HepG2 (cell line): ENCODE data around the gene SIGLEC7. TPM values are rescaled to one million over a fixed set of nuclear protein-coding genes. Genes with fewer than 3 reads are reported as not detected.
A peak's percentile ranks its signal among the peaks of the same experiment; 100 is the strongest.

Source experiments
- ARNT2 ChIP-seq: sonication (generic); formaldehyde crosslinking; IDR thresholded peaks from 2 replicates; pipeline ENCODE4 v1.8.0; 2022; ENCODE audit warnings: mild to moderate bottlenecking, low read depth, missing genetic modification reagents, moderate library complexity
- FOSL2 ChIP-seq: sonication (generic); formaldehyde crosslinking; IDR thresholded peaks from 2 replicates; pipeline ENCODE4 v1.4.0; 2020; ENCODE audit warnings: missing genetic modification reagents
- GATAD2A ChIP-seq: IDR thresholded peaks from 2 replicates; pipeline ENCODE4 v1.6.1; 2016
- HDAC6 ChIP-seq: fragments of 200-600 bp; sonication (generic); IDR thresholded peaks from 2 replicates; pipeline ENCODE4 v1.7.0; 2017; ENCODE audit warnings: mild to moderate bottlenecking, antibody characterized with exemption, low read length, low read depth
- HNRNPK ChIP-seq: fragments of 200-400 bp; formaldehyde crosslinking; IDR thresholded peaks from 2 replicates; pipeline ENCODE4 v1.6.1; 2018; ENCODE audit warnings: low read length, low read depth, moderate library complexity, mild to moderate bottlenecking; ENCODE audit not compliant: poor library complexity, severe bottlenecking
- HNRNPLL ChIP-seq: fragments of 200-400 bp; formaldehyde crosslinking; IDR thresholded peaks from 2 replicates; pipeline ENCODE4 v1.6.1; 2017; ENCODE audit warnings: mild to moderate bottlenecking, low read depth, low read length; ENCODE audit not compliant: poor library complexity, severe bottlenecking
- KAT2B ChIP-seq: fragments of 150-350 bp; IDR thresholded peaks from 2 replicates; pipeline ENCODE4 v1.6.1; 2014; ENCODE audit warnings: low read depth, low read length, borderline replicate concordance
- RCOR2 ChIP-seq: IDR thresholded peaks from 2 replicates; pipeline ENCODE4 v1.6.1; 2016; ENCODE audit warnings: missing biosample characterization, missing genetic modification reagents
- SMAD3 ChIP-seq: sonication (generic); formaldehyde crosslinking; IDR thresholded peaks from 2 replicates; pipeline ENCODE4 v1.4.0; 2020; ENCODE audit warnings: missing genetic modification reagents
- SP5 ChIP-seq: IDR thresholded peaks from 2 replicates; pipeline ENCODE4 v1.6.1; 2016; ENCODE audit warnings: low read depth, borderline replicate concordance
- SRY ChIP-seq: sonication (generic); formaldehyde crosslinking; IDR thresholded peaks from 2 replicates; pipeline ENCODE4 v1.8.0; 2022; ENCODE audit warnings: mild to moderate bottlenecking, missing genetic modification reagents
- TOE1 ChIP-seq: sonication (generic); formaldehyde crosslinking; IDR thresholded peaks from 2 replicates; pipeline ENCODE4 v1.4.0; 2020; ENCODE audit warnings: mild to moderate bottlenecking, missing genetic modification reagents
- WIZ ChIP-seq: sonication (generic); formaldehyde crosslinking; IDR thresholded peaks from 2 replicates; pipeline ENCODE4 v1.5.1; 2020; ENCODE audit warnings: mild to moderate bottlenecking, missing genetic modification reagents
- ZBTB8A ChIP-seq: sonication (generic); formaldehyde crosslinking; IDR thresholded peaks from 2 replicates; pipeline ENCODE4 v1.4.0; 2020; ENCODE audit warnings: mild to moderate bottlenecking, low read depth, missing genetic modification reagents, borderline replicate concordance
- ZFP37 ChIP-seq: sonication (generic); formaldehyde crosslinking; IDR thresholded peaks from 2 replicates; pipeline ENCODE4 v1.4.0; 2020; ENCODE audit warnings: missing genetic modification reagents, borderline replicate concordance
- ZKSCAN5 ChIP-seq: sonication (generic); formaldehyde crosslinking; IDR thresholded peaks from 2 replicates; pipeline ENCODE4 v1.5.1; 2020; ENCODE audit warnings: mild to moderate bottlenecking, missing genetic modification reagents
- ZNF136 ChIP-seq: sonication (generic); formaldehyde crosslinking; IDR thresholded peaks from 2 replicates; pipeline ENCODE4 v1.8.1; 2022; ENCODE audit warnings: low read depth, mild to moderate bottlenecking, moderate library complexity, missing genetic modification reagents
- ZNF251 ChIP-seq: sonication (generic); formaldehyde crosslinking; IDR thresholded peaks from 2 replicates; pipeline ENCODE4 v1.9.0; 2021; ENCODE audit warnings: mild to moderate bottlenecking, missing genetic modification reagents
- ZNF547 ChIP-seq: sonication (generic); formaldehyde crosslinking; IDR thresholded peaks from 2 replicates; pipeline ENCODE4 v1.5.1; 2020; ENCODE audit warnings: mild to moderate bottlenecking, missing genetic modification reagents
- ZNF550 ChIP-seq: sonication (generic); formaldehyde crosslinking; IDR thresholded peaks from 2 replicates; pipeline ENCODE4 v1.4.0; 2020; ENCODE audit warnings: mild to moderate bottlenecking, missing genetic modification reagents, borderline replicate concordance
- ZNF576 ChIP-seq: sonication (generic); formaldehyde crosslinking; IDR thresholded peaks from 2 replicates; pipeline ENCODE4 v1.4.0; 2020; ENCODE audit warnings: mild to moderate bottlenecking, missing genetic modification reagents
- ZNF577 ChIP-seq: sonication (generic); formaldehyde crosslinking; IDR thresholded peaks from 2 replicates; pipeline ENCODE4 v1.4.0; 2020; ENCODE audit warnings: mild to moderate bottlenecking, low read depth, missing genetic modification reagents, borderline replicate concordance
- ZNF788 ChIP-seq: sonication (generic); formaldehyde crosslinking; IDR thresholded peaks from 2 replicates; pipeline ENCODE4 v1.5.0; 2020; ENCODE audit warnings: mild to moderate bottlenecking, missing genetic modification reagents, borderline replicate concordance
- ZNF883 ChIP-seq: sonication (generic); formaldehyde crosslinking; IDR thresholded peaks from 2 replicates; pipeline ENCODE4 v1.5.1; 2020; ENCODE audit warnings: mild to moderate bottlenecking, missing genetic modification reagents; ENCODE audit errors: not compliant biosample characterization
- ZSCAN22 ChIP-seq: sonication (generic); formaldehyde crosslinking; IDR thresholded peaks from 2 replicates; pipeline ENCODE4 v1.4.0; 2020; ENCODE audit warnings: mild to moderate bottlenecking, missing genetic modification reagents
- polyA plus RNA-seq, 8 experiments: library from polyadenylated mRNA; depleted of rRNA in 3 of 8; stranded (reverse) in 7 of 8; unstranded in 1 of 8; fragments of >200 nt; fragmentation: Illumina TruSeq in 4 of 8; extraction: Trizol in 4 of 8; gene quantifications; 2 replicates each; pipeline versions ENCODE4 v1.2.1 to v1.2.3, GENCODE V29; 2011 to 2016; ENCODE audit warnings: low read depth in 4 of 8, missing spikeins in 1 of 8, mixed read lengths in 1 of 8; ENCODE audit not compliant: insufficient read depth in 1 of 8
- total RNA-seq, 5 experiments: library from RNA; depleted of rRNA; stranded (reverse); fragments of >200 nt; fragmentation: Illumina TruSeq; extraction: Trizol; gene quantifications; 2 replicates each; pipeline ENCODE4 v1.2.3, GENCODE V29; 2016; ENCODE audit warnings: low read depth in 1 of 5
- TF ChIP-seq, protein P1 (sequence below): sonication (generic); formaldehyde crosslinking; IDR thresholded peaks from 2 replicates; pipeline ENCODE4 v1.4.0; 2020; ENCODE audit warnings: mild to moderate bottlenecking, missing genetic modification reagents
- TF ChIP-seq, protein P2 (sequence below): sonication (generic); formaldehyde crosslinking; IDR thresholded peaks from 2 replicates; pipeline ENCODE4 v1.5.0; 2020; ENCODE audit warnings: missing genetic modification reagents
- TF ChIP-seq, protein P3 (sequence below): sonication (generic); formaldehyde crosslinking; IDR thresholded peaks from 2 replicates; pipeline ENCODE4 v1.5.1; 2020; ENCODE audit warnings: mild to moderate bottlenecking, moderate library complexity, missing genetic modification reagents

SIGLEC7 gene
- total and polyA plus RNA-seq, 2 of the 13 experiments (the other 11 are each of a cell fraction or from before 2014, with no cell fraction given) = not detected

DNA sequence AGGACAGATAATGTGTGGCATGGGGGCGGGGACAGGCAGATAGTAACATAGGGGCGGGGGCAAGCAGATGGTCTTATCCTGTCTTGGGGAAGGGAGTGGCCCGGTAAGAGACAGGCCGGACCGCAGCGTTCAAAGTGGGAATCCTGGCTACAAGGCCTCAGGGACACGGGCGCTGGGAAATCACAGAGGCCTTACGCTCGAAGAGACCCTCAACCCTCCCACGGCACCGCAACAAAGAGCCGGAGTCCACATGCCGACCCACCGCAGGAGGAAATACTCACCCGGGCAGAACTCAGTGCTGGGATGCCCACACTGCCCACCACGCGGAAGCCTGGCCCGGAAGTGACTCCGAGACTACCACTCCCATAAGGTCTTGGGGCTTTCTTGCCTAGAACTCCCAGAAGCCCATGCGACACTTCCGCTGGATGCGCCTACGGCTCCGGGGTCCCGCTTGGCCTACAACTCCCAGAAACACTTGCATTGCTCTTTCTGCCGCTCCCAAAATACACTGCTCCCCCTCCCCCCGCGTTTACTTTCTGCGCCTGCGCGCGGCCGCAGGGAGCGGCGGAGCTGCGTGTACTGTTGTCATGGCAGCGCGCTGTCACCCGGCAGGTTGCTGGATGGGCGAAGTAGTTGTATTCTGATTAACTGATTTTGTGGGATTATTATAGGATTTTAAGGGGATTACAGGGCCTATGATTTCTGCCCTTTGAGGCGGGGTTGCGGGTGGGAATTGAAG lies 33.9 kb upstream of the SIGLEC7 start, which contains the start of gene CTU1 (continued):
- TF ChIP-seq ZNF788 (CRISPR knock-in tag) (peak; percentile 70; the same call in 1 of the 2 replicates), ZFP37 (CRISPR knock-in tag) (0 out of 2 replicates have a peak, but pooled peaks have one; percentile 15), HDAC6 (no peak), SMAD3 (0 out of 2 replicates have a peak, but pooled peaks have one; percentile 23), HNRNPLL (peak; percentile 86), HNRNPK (no peak), ZNF547 (CRISPR knock-in tag) (peak; percentile 55; the same call in 1 of the 2 replicates), TOE1 (CRISPR knock-in tag) (no peak), GATAD2A (CRISPR knock-in tag) (0 out of 2 replicates have a peak, but pooled peaks have one; percentile 27), ZNF577 (CRISPR knock-in tag) (no peak), KAT2B (no peak), ZNF136 (no peak), SP5 (CRISPR knock-in tag) (0 out of 2 replicates have a peak, but pooled peaks have one; percentile 28), RCOR2 (no peak), SRY (CRISPR knock-in tag) (peak; percentile 35; the same call in 1 of the 2 replicates), ZNF576 (CRISPR knock-in tag) (no peak), ARNT2 (CRISPR knock-in tag) (peak; percentile 73; the same call in 1 of the 2 replicates), ZNF550 (CRISPR knock-in tag) (no peak), ZSCAN22 (no peak), ZKSCAN5 (CRISPR knock-in tag) (no peak), FOSL2 (CRISPR knock-in tag) (peak; percentile 62), ZNF883 (CRISPR knock-in tag) (no peak), ZNF251 (CRISPR knock-in tag) (no peak), WIZ (no peak), ZBTB8A (CRISPR knock-in tag) (no peak)
- TF ChIP-seq, protein P1, sequence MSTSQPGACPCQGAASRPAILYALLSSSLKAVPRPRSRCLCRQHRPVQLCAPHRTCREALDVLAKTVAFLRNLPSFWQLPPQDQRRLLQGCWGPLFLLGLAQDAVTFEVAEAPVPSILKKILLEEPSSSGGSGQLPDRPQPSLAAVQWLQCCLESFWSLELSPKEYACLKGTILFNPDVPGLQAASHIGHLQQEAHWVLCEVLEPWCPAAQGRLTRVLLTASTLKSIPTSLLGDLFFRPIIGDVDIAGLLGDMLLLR (CRISPR knock-in tag) = no peak; the same call in 1 of the 2 replicates
- TF ChIP-seq, protein P2, sequence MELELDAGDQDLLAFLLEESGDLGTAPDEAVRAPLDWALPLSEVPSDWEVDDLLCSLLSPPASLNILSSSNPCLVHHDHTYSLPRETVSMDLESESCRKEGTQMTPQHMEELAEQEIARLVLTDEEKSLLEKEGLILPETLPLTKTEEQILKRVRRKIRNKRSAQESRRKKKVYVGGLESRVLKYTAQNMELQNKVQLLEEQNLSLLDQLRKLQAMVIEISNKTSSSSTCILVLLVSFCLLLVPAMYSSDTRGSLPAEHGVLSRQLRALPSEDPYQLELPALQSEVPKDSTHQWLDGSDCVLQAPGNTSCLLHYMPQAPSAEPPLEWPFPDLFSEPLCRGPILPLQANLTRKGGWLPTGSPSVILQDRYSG = 0 out of 2 replicates have a peak, but pooled peaks have one; percentile 75
- TF ChIP-seq, protein P3, sequence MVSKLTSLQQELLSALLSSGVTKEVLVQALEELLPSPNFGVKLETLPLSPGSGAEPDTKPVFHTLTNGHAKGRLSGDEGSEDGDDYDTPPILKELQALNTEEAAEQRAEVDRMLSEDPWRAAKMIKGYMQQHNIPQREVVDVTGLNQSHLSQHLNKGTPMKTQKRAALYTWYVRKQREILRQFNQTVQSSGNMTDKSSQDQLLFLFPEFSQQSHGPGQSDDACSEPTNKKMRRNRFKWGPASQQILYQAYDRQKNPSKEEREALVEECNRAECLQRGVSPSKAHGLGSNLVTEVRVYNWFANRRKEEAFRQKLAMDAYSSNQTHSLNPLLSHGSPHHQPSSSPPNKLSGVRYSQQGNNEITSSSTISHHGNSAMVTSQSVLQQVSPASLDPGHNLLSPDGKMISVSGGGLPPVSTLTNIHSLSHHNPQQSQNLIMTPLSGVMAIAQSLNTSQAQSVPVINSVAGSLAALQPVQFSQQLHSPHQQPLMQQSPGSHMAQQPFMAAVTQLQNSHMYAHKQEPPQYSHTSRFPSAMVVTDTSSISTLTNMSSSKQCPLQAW (CRISPR knock-in tag) = peak; percentile 91
